Fibroblast of villous mesenchyme (primary cell): ENCODE data around the gene CD164. TPM values are rescaled to one million over a fixed set of nuclear protein-coding genes. Genes with fewer than 3 reads are reported as not detected.

Experiments used
- DNase-seq: peaks from one replicate; pipeline ENCODE4 v3.0.0-alpha.2; 2010; ENCODE audit warnings: low read depth
- H3K4me3 ChIP-seq: 2 replicates; pipeline ENCODE4 v1.5.1; 2011; ENCODE audit warnings: low read depth, mild to moderate bottlenecking, low read length
- CTCF ChIP-seq: IDR thresholded peaks from 2 replicates; pipeline ENCODE4 v1.5.1; 2012; ENCODE audit warnings: low read depth, mild to moderate bottlenecking, low read length; ENCODE audit not compliant: insufficient read depth
- total RNA-seq: library from RNA; depleted of rRNA; stranded (reverse); fragments of >200 nt; gene quantifications from 2 replicates; pipeline ENCODE4 v1.2.3, GENCODE V29; 2012

CD164 gene
- total RNA-seq, 1 donor = 167 TPM

- H3K4me3 ChIP-seq = no peak overlapping the region
- DNase-seq = no peak
- TF ChIP-seq CTCF = no peak
These were observed 35.4 kb upstream of the CD164 start for GRCh38 chr6:109417646-109418045.

- no peak overlapping the region for H3K4me3 ChIP-seq
- no peak for TF ChIP-seq CTCF
- no peak for DNase-seq
These were observed 28.8 kb upstream of the CD164 start for GRCh38 chr6:109411034-109411433.

GRCh38 chr6:109406196-109406595, 23.9 kb upstream of the CD164 start:
- DNase-seq = peak; percentile 71
- no peak overlapping the region for H3K4me3 ChIP-seq
- TF ChIP-seq CTCF = no peak

GRCh38 chr6:109397020-109397419, 14.8 kb upstream of the CD164 start:
- TF ChIP-seq CTCF = peak; percentile 57
- H3K4me3 ChIP-seq = no peak overlapping the region
- DNase-seq = peak; percentile 30

- TF ChIP-seq CTCF = no peak
- H3K4me3 ChIP-seq = no peak overlapping the region
- DNase-seq = no peak
These were observed 13.9 kb upstream of the CD164 start for GRCh38 chr6:109396046-109396718.

- no peak for DNase-seq
- TF ChIP-seq CTCF = no peak
- H3K4me3 ChIP-seq = no peak overlapping the region
These were observed 11.6 kb upstream of the CD164 start for GRCh38 chr6:109393886-109394281.

- TF ChIP-seq CTCF = no peak
- no peak for DNase-seq
- no peak overlapping the region for H3K4me3 ChIP-seq
These were observed 11.1 kb upstream of the CD164 start for GRCh38 chr6:109393157-109393885.
